ENCODE measurements around the gene PUS1.

PUS1 gene

GRCh38 chr12:131915823-131916222, 13.3 kb upstream of the PUS1 start:
- no peak for DNase-seq (ENCODE audit: low read depth in 2 of 2)

- DNase-seq (ENCODE audit: low read depth in 2 of 2) = no peak
These were observed 12.6 kb upstream of the PUS1 start for GRCh38 chr12:131916306-131917138.

GRCh38 chr12:131917139-131917710, 11.9 kb upstream of the PUS1 start:
- DNase-seq (ENCODE audit: low read depth in 2 of 2) = no peak

- DNase-seq (ENCODE audit: low read depth in 2 of 2) = no peak
These were observed 11.3 kb upstream of the PUS1 start for GRCh38 chr12:131917711-131918306.

GRCh38 chr12:131918311-131919050, 10.6 kb upstream of the PUS1 start:
- DNase-seq (ENCODE audit: low read depth in 2 of 2) = no peak

GRCh38 chr12:131919051-131919347, 10.1 kb upstream of the PUS1 start:
- no peak for DNase-seq (ENCODE audit: low read depth in 2 of 2)

- DNase-seq (ENCODE audit: low read depth in 2 of 2) = no peak
These were observed 9.5 kb upstream of the PUS1 start for GRCh38 chr12:131919366-131920156.

GRCh38 chr12:131920157-131920508, 8.9 kb upstream of the PUS1 start:
- no peak for DNase-seq (ENCODE audit: low read depth in 2 of 2)

GRCh38 chr12:131920902-131921840, 7.9 kb upstream of the PUS1 start:
- DNase-seq (ENCODE audit: low read depth in 2 of 2) = no peak

GRCh38 chr12:131921866-131922769, 7.0 kb upstream of the PUS1 start:
- DNase-seq (ENCODE audit: low read depth in 2 of 2) = no peak

GRCh38 chr12:131922772-131923171, 6.3 kb upstream of the PUS1 start:
- DNase-seq (ENCODE audit: low read depth in 2 of 2) = no peak

GRCh38 chr12:131923260-131923659, 5.8 kb upstream of the PUS1 start:
- DNase-seq (ENCODE audit: low read depth in 2 of 2) = no peak

GRCh38 chr12:131927110-131928079, 1.7 kb upstream of the PUS1 start:
- DNase-seq (ENCODE audit: low read depth in 2 of 2) = no peak

GRCh38 chr12:131928080-131928710, 881 bp upstream of the PUS1 start:
- DNase-seq (ENCODE audit: low read depth in 2 of 2) = no peak

- no peak for DNase-seq (ENCODE audit: low read depth in 2 of 2)
These were observed 743 bp downstream of the PUS1 start for GRCh38 chr12:131929581-131930456.

GRCh38 chr12:131930510-131930909, 1.4 kb downstream of the PUS1 start:
- no peak for DNase-seq (ENCODE audit: low read depth in 2 of 2)

GRCh38 chr12:131933387-131933786, 4.3 kb downstream of the PUS1 start:
- no peak for DNase-seq (ENCODE audit: low read depth in 2 of 2)
